HUDEP-2 (cell line): Measurements from ENCODE around the gene POU6F2.

ENCODE experiments used
- DNase-seq, 76 experiments: peaks; one replicate each; lab custom pipeline; 2025; ENCODE audit not compliant: unreplicated experiment in 76 of 76; lab: John Stamatoyannopoulos, UW

POU6F2 gene

DNA sequence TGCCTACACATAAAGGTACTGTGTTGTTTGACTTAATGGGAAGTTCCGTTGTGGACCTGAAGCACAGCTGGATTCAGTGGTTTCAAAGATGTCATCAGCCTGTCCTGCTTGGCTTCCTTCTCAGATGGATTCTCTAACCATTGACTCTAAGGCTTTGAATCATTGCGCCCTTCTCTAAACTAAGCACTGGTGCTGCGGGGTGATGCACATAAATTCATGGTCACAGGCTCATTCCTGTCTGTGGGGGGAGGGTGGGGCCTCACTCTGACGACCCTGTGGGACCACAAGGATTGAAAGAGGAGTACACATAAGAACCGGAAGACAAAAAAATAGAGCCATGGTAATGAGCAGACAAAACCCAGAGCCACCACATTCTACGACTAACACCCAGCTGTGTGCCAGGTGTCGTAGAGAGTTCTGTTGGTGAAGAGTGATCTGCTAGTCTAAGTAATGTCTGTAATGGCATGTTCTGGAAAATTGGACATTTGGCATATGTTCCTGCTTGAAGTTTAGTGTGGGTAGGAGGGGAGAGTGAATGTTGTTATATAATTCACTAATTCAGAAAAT is 491.2 kb downstream of the POU6F2 start:
- no peak for DNase-seq

DNA sequence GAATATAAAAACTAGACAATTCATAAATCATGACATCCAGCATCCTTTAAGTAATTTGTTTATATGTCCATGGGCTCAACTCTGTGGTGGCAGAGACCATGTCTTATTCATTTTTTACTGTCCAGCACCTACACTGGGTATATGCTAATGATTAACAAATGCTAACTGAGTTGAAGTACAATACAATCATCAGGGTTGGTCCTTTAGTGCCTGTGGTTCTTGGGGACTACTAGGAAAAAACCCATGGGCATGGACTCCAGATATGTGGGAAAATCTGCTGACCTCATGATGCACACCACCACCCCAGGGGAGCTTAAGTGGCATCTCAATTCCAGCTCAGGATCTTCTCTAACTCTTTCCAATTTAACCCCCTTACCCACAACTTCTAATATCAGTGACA is 503.2 kb downstream of the POU6F2 start:
- DNase-seq, result no peak

DNA sequence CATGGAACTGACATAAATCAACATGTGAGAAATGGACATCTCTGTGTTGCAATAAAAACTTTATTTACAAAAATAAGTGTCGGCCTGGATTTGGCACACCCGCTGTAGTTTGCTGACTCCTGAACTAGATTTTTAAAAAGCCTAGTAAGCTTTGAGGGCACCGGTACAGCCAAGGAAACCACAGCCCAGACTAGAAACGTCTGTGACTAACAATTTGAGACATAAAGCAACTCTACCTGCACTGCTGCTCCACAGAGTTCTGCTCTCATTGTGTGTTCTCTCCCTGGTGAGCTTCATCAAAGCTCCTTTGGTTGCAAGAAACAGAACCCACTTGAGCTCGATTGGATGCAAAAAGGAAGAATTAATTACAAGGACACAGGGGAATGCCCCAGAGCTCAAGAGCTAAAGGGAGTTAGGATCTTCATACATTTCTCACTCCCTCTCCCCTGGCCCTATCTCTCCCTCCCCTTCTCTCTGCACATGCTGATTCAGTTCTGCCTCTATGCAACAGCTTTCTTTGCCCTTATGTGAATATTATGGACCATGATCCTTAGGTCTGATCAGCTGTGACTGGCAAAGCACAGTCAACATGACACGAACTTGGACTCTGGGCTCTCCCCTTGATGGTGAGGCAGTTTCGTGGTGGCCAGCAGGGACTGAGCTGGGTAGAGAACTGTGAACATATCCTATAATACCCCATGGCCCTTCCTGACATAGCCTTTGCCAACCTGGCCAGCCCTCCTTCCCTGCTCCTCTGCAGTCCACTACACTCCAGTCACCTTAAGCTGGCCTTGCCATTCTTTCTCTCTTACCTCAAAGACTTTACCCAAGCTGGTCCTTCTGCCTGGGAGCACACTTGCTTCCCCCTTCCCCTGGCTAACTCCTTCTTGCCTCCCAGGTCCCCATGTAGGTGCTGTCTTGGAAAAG is 511.0 kb downstream of the POU6F2 start:
- DNase-seq, result no peak

DNA sequence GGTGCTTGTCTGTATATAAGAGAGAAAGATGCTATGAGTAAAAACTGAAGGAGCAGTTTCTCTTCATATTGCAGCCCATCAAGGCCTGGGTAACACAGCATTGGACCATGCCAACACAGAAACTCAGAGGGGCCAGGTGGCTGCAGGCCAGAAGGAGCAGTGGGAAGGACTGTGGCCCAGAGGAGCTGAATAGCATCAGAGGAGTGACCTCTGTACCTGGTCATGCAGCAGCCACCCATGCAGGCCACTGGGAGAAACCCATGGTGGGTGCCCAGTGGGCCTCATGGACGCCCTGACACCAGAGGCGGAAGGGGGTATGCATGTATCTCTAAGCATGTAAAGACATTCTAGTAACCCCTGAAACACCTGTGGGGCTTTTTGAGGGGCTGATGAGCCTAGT is 512.6 kb downstream of the POU6F2 start:
- no peak for DNase-seq

DNA sequence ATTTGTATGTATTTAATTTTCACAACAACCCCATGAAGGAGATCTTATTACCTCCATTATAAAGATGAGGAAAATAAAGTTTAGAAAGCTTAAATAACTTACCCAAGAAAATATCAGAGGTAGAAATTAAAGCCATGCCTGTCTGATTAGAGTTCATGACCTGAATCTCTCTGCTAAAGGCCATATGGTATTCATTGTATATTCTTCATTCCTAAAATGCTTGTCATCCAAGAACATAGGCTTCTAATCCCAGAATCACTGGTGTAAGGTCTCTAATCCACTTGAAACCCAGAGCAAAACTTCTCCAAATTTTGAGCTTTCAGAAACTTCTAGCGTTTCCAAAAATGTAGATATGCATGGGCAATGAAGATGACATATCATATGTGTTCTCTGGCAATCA is 516.2 kb downstream of the POU6F2 start:
- no peak for DNase-seq

DNA sequence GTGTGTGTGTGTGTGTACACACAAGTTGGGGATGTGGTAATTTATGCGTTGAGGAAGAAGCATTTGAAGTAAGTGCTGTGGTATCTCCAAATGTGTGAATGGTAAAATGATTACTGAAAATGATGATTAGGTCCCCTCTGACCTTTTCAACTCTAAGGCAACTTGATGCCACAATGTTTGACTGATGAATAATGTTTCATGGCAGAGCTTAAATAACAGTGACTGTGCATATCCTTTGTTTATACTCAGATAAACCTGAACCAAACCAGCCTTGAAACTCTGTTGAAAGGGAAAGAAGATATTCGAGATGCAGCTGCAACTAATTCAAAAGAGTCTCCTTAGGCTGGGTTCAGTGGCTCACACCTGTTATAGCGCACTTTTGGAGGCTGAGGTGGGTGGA is 523.6 kb downstream of the POU6F2 start:
- no peak for DNase-seq

DNA sequence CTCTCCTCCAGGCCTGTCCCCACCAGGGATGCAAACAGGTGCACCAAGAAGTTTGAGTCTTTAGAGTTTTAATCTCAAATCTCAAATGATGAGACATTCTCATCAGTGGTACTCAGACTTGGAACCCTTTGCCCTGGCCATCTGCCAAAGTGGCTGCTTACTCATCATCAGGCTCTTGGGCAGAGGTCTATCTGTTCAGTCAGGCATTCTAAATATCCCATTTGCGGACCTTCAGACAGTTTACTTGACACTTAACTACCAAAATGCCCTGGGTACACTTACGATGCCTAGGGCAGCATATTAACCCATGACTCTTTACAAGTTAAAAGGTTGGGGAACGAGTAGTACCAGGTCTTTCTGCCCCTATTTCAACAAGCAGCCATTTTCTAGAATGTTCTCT is 527.3 kb downstream of the POU6F2 start:
- DNase-seq, result peak in 65 of 76 experiments; percentile 5 to 76 (median 45)

DNA sequence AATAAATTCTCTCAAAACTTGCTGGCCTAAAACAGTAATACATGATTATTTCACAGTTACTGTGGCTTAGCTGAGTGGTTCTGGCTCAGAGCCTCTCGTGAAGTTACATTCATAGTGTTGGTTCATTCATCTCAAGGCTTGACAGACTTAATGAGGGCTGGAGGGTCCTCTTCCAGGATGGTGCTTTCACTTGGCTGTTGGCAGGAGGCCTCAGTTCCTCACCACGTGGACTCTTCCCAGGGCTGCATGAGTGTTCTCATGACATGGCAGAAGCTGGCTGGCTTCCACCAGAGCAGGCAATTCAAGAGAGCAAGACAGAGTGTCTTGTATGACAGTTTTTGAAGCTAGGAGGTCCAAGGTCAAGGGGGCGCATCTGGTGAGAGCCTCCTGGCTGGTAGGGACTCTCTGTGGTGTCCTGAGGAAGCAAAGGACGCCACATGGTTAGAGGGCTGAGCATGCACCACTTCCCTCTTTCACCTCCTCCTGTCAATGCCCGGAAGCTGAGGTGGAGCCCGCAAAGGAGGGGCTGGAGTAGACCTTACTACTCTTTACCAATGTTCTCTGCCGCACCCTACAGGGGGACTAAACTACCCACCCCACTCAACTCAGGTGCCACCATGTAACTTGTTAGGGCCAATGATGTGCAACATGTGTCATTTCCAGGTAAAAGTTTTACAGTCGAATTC is 530.3 kb downstream of the POU6F2 start:
- DNase-seq, result no peak

DNA sequence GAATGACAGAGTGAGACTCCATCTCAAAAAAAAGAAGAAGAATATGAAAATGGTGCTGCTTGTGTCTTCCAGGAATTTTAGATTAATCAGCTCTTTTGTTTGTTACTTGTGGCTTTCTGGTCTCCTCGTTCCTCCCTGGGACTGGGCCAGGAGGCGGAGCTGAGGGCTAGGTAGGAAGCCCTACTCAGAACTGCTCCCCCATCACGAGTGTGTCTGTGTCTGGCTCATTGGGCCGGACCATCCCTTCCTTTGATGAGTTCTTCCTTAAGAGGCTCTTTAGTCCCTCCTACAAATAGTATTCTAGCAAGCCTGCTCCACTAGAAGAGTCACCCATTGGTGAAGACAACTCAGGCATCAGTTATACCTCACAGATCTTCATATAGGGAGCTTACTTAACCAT is 531.7 kb downstream of the POU6F2 start:
- DNase-seq, result no peak

DNA sequence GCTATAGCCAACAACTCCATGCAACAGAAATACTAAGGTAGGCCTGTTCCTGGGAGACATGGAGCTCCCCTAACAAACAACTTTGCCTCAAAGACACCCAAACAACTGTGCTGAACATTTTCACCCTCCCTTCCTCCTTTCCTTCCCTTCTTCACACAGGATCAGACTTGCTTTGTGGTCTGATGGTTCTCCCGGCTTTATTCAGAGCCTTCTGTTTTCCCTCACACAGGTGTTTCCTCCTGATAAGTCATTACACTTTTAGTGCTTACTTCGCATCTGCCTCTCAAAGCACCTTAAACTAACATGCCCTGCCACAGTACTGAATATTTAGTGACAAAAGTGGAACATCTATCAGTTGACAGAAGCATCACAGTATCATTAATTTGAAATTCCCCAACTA is 532.2 kb downstream of the POU6F2 start:
- no peak for DNase-seq

DNA sequence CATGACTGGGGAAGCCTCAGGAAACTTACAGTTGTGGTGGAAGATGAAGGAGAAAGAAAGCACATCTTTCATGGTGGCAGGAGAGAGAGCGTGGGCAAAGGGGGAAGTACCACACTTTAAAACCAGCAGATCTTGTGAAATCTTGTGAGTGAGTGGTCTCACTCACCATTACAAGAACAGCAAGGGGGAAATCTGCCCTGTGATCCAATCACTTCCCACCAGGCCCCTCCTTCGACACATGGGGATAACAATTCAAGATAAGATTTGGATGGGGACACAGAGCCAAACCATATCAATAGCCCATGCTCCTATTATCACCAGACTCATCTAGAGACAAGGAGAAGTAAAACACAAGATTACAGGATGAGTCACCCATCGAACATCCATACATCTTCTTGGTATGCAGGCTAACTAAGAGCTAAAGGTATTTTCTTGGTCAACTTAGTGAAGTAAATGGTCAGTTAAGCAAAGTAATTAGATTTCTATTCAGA is 533.2 kb downstream of the POU6F2 start:
- DNase-seq, result no peak

DNA sequence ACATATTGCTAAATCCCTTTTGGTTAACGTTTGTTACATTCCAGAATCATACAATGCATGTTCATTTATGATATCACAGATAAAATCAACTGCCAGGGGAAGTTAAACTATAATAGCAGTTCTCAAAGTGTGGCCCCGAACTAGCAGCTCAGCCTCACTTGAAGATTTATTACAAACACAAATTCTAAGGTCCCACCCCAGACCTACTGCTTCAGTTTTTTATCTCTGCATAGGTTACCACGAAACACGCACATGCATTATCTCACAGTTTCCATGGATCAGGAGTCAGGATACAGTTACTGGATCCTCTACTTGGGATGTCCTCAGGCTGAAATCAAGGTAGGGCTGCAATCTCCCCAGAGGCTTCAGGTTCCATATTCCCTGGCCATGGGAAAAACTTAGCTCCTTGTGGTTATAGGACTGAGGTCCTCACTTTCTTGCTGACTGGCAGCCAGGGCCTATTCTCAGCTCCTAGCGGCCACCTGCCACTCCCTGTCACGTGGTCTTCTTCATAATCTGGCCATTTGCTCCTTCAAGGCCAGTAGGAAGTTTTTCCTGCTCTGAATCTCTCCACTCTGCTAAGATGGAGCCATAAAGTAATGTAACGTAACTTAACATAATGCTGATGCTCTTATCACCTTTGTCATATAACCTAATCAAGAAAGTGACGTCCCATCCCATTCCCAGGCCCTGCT is 538.0 kb downstream of the POU6F2 start:
- DNase-seq, result peak in 4 of 76 experiments; percentile 5 to 21 (median 14)

DNA sequence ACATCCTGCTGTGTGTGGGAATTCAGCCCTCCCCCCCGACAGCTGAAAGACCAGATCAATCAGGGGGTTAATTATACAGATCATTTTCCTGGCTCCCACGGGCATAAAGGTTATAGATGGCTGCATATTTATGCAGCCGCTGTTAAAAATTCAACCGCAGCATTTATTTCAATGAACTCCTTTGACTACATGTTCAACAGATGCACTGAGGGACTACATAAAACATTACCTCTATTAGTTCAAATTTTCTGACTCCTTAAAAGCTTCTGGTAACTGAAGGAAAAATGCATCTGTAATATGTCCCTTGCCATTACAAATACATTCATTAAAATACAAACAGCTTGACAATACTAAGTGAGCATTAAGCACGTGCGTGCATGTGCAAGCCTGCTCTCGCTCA is 538.8 kb downstream of the POU6F2 start:
- no peak for DNase-seq

DNA sequence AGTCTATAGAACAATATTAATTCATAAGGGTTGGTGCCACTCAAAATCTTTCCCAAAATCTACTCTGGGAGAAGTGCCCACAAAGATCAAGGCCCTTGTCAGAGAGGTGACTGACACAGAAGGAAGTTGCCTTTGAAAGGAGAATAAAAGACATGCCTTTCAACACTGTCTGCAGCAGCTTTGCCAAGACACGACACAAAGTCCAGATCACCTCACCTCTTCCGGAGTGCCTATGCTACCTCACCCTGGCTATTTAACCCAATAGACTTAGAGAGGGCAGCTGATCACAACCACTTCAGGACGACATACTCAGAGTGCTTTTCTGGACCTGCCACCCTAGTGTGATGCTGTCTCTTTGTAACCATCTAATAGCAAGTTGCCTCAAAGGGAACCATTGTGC is 539.5 kb downstream of the POU6F2 start:
- DNase-seq, result no peak
